ENCODE measurements around the gene C1orf53.
"Not testable (repeated sequence)": the region's sequence is repeated elsewhere in the genome, so short reads cannot be mapped to it uniquely, and the experiment has no call there.

- not testable (repeated sequence) for TF ChIP-seq CTCF (IDR thresholded peaks at IDR 0.05; ENCODE audit: borderline replicate concordance, extremely low read depth, low read length, poor library complexity, severe bottlenecking); EZH2 (IDR thresholded peaks at IDR 0.05; ENCODE audit: borderline replicate concordance, low read depth, low read length, severe bottlenecking)
These were observed 36.9 kb downstream of the C1orf53 start for GRCh38 chr1:197939159-197939980.

Measured in DND-41 (cell line).